Epithelial cell of esophagus (primary cell): Measurements from ENCODE around the gene CDC14B.
A peak's percentile ranks its signal among the peaks of the same experiment; 100 is the strongest.
"Not testable (repeated sequence)": the region's sequence is repeated elsewhere in the genome, so short reads cannot be mapped to it uniquely, and the experiment has no call there.

Experiments
- DNase-seq: peaks from one replicate; pipeline ENCODE4 v3.0.0; 2010; ENCODE audit warnings: low read depth
- H3K4me3 ChIP-seq: 2 replicates; pipeline ENCODE4 v1.5.1; 2011; ENCODE audit warnings: mild to moderate bottlenecking, low read length, control low read depth
- TF ChIP-seq, protein P1 (sequence below): IDR thresholded peaks from 2 replicates; pipeline ENCODE4 v1.5.1; 2011; ENCODE audit warnings: low read depth, mild to moderate bottlenecking, low read length, control low read depth, inconsistent platforms; ENCODE audit not compliant: insufficient read depth; ENCODE audit errors: missing control alignments

CDC14B gene

DNA sequence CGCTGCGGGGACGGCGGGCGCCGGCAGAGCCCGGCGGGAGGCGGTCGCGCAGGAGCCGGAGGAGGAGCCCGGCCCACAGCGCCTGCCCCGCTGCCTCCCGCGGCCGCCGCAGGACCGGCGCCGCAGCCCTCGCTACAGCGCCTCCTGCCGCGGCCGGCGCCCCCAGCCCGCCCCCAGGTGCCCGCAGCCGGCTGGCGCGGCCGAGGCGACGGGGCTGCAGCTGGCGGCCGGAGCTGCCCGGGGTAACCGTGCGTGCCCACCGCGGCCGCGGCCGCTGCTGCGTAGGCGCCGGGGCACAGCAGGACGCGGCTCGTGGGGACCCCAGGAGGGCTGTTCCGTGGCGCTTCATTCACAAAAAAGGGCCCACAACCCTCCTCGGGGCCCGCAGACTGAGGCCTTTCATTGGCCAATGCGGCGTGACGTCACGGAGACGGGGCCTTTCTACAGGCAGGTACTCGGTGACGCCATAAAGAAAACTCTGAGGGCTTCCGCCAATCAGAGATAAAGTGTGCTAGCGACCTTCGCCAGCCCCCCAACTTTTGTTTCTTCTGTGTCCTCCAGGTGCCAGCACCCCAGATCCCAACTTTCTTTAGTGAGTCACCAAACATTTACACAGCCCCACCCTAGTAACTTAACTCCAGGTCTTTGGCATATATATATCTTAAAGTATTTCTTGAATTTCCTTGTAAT is at the start of gene CDC14B:
Gene CDC14B, minus strand, starts transcription at position 353 of the 690 bp plus-strand sequence. CDS start 465 bp downstream, outside the sequence.
- DNase-seq: peak; percentile 96
- TF ChIP-seq, protein P1, sequence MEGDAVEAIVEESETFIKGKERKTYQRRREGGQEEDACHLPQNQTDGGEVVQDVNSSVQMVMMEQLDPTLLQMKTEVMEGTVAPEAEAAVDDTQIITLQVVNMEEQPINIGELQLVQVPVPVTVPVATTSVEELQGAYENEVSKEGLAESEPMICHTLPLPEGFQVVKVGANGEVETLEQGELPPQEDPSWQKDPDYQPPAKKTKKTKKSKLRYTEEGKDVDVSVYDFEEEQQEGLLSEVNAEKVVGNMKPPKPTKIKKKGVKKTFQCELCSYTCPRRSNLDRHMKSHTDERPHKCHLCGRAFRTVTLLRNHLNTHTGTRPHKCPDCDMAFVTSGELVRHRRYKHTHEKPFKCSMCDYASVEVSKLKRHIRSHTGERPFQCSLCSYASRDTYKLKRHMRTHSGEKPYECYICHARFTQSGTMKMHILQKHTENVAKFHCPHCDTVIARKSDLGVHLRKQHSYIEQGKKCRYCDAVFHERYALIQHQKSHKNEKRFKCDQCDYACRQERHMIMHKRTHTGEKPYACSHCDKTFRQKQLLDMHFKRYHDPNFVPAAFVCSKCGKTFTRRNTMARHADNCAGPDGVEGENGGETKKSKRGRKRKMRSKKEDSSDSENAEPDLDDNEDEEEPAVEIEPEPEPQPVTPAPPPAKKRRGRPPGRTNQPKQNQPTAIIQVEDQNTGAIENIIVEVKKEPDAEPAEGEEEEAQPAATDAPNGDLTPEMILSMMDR: no peak
- H3K4me3 ChIP-seq: peak within 1 kb of the TSS; percentile 59

DNA sequence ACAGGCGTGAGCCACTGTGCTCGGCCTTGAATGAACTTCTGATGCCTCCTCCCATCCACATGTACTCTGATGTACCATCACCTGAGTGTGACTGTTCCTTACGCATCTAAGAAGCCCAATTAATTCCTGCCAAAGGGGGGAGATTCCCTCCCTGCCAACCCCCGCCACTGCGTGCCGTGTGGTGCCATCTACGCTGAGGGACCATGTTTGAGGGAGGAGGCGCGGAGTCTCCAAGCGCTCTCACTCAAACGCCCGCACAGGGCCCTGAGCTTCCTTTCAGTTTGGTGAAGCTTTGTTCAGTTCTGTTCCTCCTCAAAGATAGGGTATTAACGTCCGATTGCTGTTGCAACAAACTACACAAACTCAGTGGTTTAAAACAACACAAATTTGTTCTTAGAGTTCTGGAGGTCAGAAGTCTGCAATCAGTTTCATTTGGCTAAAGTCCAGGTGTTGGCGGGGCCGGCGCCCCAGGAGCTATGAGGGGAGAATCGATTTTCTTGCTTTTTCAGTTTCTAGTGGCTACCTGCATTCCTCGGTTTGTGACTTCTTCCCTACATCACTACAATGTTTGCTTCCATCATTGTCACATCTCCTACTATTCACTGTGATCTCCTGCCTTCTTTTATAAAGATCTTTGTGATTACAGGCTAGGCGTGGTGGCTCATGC is 49.4 kb upstream of the CDC14B start:
- DNase-seq: no peak
- TF ChIP-seq, protein P1: no peak
- no peak overlapping the region for H3K4me3 ChIP-seq

DNA sequence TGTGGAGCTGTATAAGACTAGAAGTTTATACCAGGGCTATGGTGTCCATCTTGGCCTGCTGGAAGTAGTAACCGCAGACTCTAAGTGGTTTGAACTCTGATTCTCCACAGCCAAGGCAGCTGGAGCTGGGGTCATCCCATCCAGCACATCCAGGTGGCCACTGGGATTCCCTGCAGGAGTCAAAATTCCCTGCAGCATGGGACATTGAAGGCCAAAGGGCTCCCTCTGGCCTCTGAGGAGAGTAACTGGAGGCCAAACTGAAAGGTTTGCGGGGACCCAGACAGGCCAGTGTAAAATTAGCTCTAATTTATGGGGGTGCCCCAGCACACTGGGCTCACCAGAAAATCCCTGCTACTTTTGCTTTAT is 47.7 kb upstream of the CDC14B start:
- H3K4me3 ChIP-seq: no peak overlapping the region
- DNase-seq: no peak
- TF ChIP-seq, protein P1: no peak

- TF ChIP-seq, protein P1: peak; percentile 67
- DNase-seq: peak; percentile 63
These were observed 47.2 kb upstream of the CDC14B start for GRCh38 chr9:96666653-96667362.

GRCh38 chr9:96665789-96666188 is 46.1 kb upstream of the CDC14B start:
- no peak overlapping the region for H3K4me3 ChIP-seq
- no peak for DNase-seq
- TF ChIP-seq, protein P1: no peak

More at GRCh38 chr9:96666653-96667362, 47.2 kb upstream of the CDC14B start:
- H3K4me3 ChIP-seq: not testable (repeated sequence)

GRCh38 chr9:96663506-96664120 is 44.0 kb upstream of the CDC14B start:
- TF ChIP-seq, protein P1: no peak
- DNase-seq: no peak
- H3K4me3 ChIP-seq: no peak overlapping the region
